Subcutaneous adipose tissue (tissue), 4 donors: Measurements from ENCODE around the gene LETM1. TPM values are rescaled to one million over a fixed set of nuclear protein-coding genes. Genes with fewer than 3 reads are reported as not detected.

Experiments
- CTCF ChIP-seq: fragments of 450-650 bp; IDR thresholded peaks from one replicate; pipeline ENCODE4 v1.5.1; 2016; ENCODE audit warnings: low read depth, mild to moderate bottlenecking, control low read depth, antibody characterized with exemption, moderate library complexity
- total RNA-seq, 4 donors: library from RNA; depleted of rRNA; stranded (reverse); fragments of >200 nt; gene quantifications; one replicate each; pipeline ENCODE4 v1.1.0, GENCODE V29; 2016

The LETM1 gene
- total RNA-seq, 4 donors from 2014 or later: 26.9 to 88.9 (median 30.0) TPM

GRCh38 chr4:1804638-1805492, 51.1 kb downstream of the LETM1 start:
- no peak for TF ChIP-seq CTCF

GRCh38 chr4:1803523-1804423, 52.2 kb downstream of the LETM1 start:
- TF ChIP-seq CTCF: no peak

GRCh38 chr4:1802720-1803522, 53.0 kb downstream of the LETM1 start:
- no peak for TF ChIP-seq CTCF

GRCh38 chr4:1802151-1802715, 53.7 kb downstream of the LETM1 start:
- TF ChIP-seq CTCF: no peak

- no peak for TF ChIP-seq CTCF
Observed at GRCh38 chr4:1801286-1801958, 54.5 kb downstream of the LETM1 start.

GRCh38 chr4:1800805-1801204, 55.2 kb downstream of the LETM1 start:
- no peak for TF ChIP-seq CTCF
